HG03095 (cell line): ENCODE results near the gene SERINC5.
A peak's percentile ranks its signal among the peaks of the same experiment; 100 is the strongest.

Experiments
- ATAC-seq: cut with Tn5 transposase; IDR thresholded peaks from one replicate; pipeline ENCODE4 v1.9.1; 2021; ENCODE audit warnings: moderate library complexity; ENCODE audit not compliant: unreplicated experiment

The SERINC5 gene

GRCh38 chr5:80255431-80255810, 427 bp downstream of the SERINC5 start:
- peak; percentile 37 for ATAC-seq

DNA sequence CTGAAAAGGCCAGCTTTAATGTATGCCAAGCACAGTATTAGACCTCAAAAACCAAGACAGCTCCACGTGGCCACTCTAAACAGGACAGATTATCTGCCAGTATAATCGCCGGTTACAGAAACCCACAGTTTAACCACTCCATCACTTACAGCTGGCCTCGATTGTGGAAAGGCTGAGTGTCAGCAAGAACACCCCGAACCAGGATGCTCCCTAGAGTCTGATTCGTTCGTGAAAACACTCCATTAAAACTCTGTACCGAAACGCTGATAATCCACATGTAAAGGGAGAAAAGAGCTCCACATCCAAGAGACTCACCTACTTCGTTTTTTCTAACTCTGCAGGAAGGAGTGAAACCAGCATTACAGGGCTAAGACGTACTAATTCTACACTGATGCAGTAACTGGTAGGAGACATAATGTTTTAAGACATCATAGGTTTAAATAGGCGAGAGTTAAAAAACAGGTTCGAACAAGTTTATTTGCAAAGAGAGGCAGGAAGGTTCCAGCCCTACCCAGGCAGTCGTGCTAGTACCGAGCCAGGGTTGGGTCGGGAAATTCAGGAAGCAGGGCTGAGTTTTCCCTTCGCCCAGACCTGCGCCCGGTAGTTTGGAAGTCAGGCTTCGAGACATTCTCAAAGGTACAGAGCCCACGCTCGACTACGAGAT, 949 bp downstream of the SERINC5 start:
- ATAC-seq = no peak

- ATAC-seq = no peak
These were observed 4.2 kb downstream of the SERINC5 start for GRCh38 chr5:80251636-80252035.

DNA sequence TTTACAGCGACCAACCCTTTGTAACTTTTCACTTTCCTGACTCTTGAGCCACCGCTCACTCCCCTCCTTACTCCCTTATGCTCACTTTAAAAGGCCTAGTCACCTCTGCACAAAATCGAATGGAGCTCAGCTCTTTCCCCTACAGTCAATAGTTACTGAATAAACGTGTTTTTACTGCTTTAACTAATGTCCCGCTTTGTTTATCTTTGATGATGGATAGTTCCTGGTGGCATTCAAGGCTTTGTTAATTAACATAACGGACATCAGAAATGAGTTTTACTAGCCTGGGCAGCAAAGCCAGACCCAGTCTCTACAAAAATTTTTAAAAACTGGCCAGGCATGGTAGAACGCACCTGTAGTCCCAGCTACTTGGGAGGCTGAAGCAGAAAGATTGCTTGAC, 5.0 kb downstream of the SERINC5 start:
- ATAC-seq = no peak

GRCh38 chr5:80249901-80250300, 5.9 kb downstream of the SERINC5 start:
- no peak for ATAC-seq

GRCh38 chr5:80248378-80248777, 7.5 kb downstream of the SERINC5 start:
- ATAC-seq = no peak

DNA sequence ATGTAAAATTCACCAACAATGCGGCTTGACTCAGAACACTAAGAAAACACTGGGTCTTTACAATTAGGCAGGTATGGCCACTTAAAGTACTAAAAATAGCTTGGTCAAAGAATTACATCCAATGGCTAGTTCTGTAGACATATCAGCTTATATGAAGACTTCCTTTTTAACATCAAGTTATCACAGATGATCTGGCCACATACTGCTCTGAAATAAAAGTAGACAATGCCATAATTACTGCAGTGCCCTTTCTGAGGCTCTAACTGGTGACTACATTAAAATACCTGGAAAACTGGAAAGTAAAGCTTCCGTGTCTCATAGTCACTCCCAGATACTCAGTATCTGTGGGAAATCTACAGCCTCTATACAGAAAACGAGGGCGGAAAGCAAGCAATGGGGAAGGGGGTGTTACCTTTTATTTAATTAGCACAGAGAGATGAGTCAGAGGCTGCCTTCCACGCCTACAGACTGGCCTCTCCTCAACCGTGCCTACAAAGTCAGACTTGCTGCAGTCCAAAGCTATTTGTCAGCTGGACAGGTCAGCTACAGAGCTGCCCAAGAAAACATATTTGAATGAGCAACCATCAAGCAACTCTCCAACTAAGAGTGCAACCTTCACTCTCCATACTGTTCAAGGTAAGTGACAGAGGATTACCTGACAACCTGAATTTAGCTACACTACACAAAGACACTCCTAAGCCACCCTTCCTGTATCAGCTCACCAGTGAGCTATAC, 8.7 kb downstream of the SERINC5 start:
- ATAC-seq = peak; percentile 85

GRCh38 chr5:80246001-80246758, 9.7 kb downstream of the SERINC5 start:
- ATAC-seq = no peak

- ATAC-seq = no peak
These were observed 12.3 kb downstream of the SERINC5 start for GRCh38 chr5:80243567-80243966.

DNA sequence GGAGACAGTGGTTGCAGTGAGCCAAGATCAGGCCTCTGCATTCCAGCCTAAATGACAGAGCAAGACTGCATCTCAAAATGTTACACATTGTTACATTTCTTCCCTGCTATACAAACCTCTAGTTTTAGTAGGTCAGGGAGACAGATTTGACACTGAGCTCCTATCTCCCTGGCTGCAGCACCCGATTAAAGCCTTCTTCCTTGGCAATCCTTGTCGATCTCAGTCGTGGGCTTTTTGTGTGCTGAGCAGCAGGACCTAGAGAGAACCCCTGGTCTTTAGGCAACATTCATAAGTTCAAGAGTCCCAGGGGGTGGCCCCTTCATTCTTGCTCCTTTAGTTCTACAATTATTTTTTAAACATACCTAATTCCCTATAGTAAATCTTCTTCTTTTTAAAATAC, 13.0 kb downstream of the SERINC5 start:
- no peak for ATAC-seq

DNA sequence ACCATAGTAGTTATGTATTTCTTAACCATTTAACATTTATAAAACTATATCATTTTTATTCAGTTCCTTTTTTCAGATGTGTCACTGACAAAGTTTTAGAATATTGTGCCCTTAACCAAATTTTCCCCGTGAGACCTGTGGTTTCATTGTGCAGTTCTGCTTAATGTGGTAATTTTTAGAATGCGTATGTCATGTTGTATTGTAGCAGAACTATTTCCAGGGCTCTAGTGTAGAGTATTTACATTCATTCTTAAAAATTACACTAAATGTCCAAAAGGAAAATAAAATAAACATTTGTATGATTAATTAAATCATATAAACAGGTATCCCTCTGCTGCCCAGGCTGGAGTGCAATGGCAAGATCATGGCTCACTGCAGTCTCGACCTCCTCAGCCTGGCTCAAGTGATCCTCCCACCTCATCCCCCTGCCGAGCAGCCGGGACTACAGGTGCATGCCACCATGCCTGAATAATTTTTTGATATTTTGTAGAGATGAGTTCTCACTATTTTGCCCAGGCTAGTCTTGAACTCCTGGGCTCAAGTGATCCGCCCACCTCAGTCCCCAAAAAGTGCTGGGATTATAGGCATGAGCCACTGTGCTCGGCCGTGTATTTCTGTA, 15.4 kb downstream of the SERINC5 start:
- ATAC-seq = no peak

- no peak for ATAC-seq
These were observed 16.0 kb downstream of the SERINC5 start for GRCh38 chr5:80239680-80240367.

DNA sequence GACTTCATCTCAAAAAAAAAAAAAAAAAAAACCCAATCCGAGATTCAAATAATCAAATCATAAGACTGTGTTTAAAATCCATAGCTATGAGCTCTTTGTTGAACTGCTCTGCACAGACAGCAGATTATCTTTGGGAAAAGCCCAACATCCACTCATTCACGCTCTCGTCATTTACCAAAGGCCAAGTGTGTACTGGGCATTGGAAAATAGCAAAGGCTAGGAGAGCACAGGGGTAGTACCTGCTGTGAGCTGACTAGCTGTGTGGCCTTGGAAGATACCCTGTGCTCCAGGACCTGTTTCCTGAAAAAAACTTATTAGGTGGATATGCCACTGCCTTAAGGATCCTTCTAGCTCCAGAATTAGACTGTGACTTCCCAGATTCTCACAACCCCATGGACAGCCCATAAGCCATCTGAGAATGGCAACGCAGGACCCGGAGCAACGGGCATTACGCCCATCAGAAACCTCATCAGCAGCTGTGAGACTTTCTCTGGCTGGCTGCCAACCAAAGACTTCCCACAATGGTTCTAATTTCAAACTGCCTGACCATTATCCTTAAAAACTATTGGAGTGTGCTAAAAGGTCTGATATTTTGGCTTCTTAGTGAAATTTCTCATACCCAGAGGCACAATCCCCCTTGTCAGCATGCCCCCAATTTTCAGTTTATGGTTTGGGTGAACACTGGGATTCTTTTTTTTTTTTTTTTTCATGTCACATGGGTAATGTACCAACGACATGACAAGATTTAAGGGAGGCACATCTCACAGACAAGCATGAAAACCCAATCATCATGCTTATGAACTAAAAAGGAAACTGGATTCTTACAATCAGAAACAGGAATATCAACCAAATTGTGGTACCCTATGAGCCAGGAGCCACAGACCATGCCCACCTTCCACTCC, 16.8 kb downstream of the SERINC5 start:
- no peak for ATAC-seq

GRCh38 chr5:80238097-80238496, 17.8 kb downstream of the SERINC5 start:
- no peak for ATAC-seq

DNA sequence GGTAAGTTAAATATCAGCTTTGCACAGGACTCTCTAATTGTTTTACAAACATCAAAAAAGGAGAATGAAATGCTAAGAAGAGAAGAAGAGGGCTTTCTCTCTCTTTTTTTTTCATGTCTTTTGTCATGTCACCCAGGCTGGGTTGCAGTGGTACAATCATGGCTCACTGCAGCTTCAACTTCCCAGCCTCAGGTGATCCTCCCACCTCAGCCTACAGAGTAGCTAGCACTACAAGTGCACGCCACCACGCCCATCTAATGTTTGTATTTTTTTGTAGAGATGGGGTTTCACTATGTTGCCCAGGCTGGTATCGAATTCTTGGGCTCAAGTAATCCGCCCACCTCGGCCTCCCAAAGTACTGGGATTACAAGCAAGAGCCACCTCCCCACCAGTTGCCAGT, 18.6 kb downstream of the SERINC5 start:
- no peak for ATAC-seq

DNA sequence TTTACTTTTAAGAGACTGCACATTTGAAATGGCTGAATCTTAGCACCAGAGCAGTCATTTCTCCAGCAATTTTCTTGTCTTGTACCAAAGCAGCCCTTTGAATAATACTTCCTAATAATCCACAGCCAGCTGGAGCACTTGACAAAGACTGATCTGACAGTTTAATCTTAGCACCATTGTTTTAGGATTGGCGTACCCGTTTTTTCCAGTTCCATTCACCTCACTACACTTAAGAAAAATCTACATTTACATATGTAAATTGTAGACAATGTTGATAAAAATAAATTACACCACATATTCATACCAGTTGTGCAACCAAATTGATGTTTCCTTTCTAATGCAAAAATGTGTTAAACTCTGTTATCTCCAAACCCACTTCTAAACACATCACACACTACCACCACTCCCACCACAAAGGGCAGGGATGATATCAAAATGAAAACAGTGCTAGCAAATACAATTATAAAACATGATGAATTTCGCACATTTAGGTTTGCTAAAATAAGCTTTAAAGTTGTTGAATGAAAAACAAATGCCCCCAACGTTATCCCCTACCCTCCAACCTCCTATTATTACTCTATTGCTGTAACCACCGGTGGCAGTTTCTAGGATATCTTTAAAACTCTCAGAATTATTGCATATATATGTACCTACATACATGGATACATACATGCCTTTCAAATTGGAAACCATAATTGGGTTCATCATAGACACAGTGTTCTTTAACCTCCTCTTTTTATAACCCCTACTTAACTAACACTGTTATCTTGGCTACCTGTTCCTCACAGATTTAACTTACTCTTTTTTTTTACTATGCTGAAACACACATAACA, 21.5 kb downstream of the SERINC5 start:
- no peak for ATAC-seq

DNA sequence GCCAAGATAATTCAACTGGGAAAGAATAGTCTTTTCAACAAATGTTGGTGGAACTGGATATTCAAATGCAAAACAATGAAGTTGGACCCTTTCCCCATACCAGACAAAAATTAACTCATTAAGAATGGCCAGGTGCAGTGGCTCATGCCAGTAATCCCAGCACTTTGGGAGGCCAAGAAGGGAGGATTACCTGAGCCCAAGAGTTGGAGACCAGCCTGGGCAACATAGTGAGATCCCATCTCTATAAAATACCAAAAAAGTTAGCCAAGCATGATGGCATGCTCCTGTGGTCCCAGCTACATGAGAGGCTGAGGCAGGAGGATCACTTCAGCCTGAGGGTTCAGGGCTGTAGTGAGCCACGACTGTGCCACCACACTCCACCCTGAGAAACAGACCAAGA, 24.2 kb downstream of the SERINC5 start:
- ATAC-seq = no peak

DNA sequence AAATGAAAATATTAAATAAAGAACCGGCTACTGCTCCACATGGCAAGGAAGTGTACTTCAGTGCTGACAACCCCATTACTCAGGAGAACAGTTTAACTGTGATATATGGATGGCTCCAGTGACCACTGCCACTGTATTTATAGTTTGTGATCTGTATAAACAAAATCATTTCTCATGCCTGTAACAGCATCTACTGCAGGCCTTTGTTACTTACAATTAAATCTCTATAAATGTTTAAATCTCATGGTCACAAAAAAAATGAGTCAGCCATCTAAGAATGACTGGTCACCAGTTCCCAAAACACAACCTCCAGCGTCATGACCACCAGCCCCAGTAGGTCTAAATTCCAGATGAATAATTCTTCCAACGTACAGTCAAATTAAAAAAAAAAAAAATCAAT, 24.6 kb downstream of the SERINC5 start:
- ATAC-seq = no peak
